H1 (cell line): Measurements from ENCODE around the gene PPP2R2C. TPM values are rescaled to one million over a fixed set of nuclear protein-coding genes. Genes with fewer than 3 reads are reported as not detected.

Source experiments
- SIX5 ChIP-seq: IDR thresholded peaks from 2 replicates; pipeline ENCODE4 v1.6.1; 2011; ENCODE audit warnings: mild to moderate bottlenecking, low read depth, low read length
- TBP ChIP-seq: IDR thresholded peaks from 2 replicates; pipeline ENCODE4 v1.6.1; 2011; ENCODE audit warnings: low read depth, low read length, improper control_type of control experiment
- polyA plus RNA-seq, 7 experiments: library from polyadenylated mRNA; depleted of rRNA in 3 of 7; stranded (reverse) in 5 of 7; unstranded in 2 of 7; fragments of >200 nt in 5 of 7; fragments of 200-250 nt in 2 of 7; gene quantifications; 1 replicate in 5 of 7; 2 replicates in 1 of 7; 4 replicates in 1 of 7; pipeline versions ENCODE4 v1.2.1 to v1.2.3, GENCODE V29; 2011 to 2013; ENCODE audit warnings: missing spikeins in 2 of 7, mixed read lengths in 2 of 7
- total RNA-seq: library from RNA; stranded (reverse); fragmentation: NEBNext Ultra II Directional; extraction: Animal tissue kit (Norgen Biotek cat#: 25700); gene quantifications from 2 replicates; pipeline ENCODE4 v1.2.1, GENCODE V29; 2021

Gene PPP2R2C
- total and polyA plus RNA-seq, 2 of the 8 experiments (the other 6 are each of a cell fraction or from before 2014, with no cell fraction given) = 6.4 TPM

GRCh38 chr4:6410068-6410467 lies 62.3 kb downstream of the PPP2R2C start (continued):
- no peak for TF ChIP-seq SIX5
- TF ChIP-seq TBP = no peak
